SK-N-SH (cell line): ENCODE data around the gene CIDEC. TPM values are rescaled to one million over a fixed set of nuclear protein-coding genes. Genes with fewer than 3 reads are reported as not detected.

Experiments used
- CTCF ChIA-PET: fragments of 300-600, 350-600 bp; formaldehyde crosslinking; extraction: SDS; loops from one replicate; lab custom pipeline; 2021; lab: Yijun Ruan, JAX
- POLR2A ChIA-PET: fragments of 350-600 bp; sonication (Branson Sonifier 250); formaldehyde crosslinking; extraction: SDS; loops from one replicate; lab custom pipeline; 2020; ENCODE audit warnings: antibody characterized with exemption, inconsistent platforms; lab: Yijun Ruan, JAX
- DNase-seq: peaks from one replicate; pipeline ENCODE4 v3.0.0; 2012
- H2AFZ ChIP-seq: fragments of 200-600 bp; sonication (generic); 2 replicates; pipeline ENCODE4 v1.8.1; 2016; ENCODE audit warnings: antibody characterized with exemption, mild to moderate bottlenecking, low read depth
- H3F3A ChIP-seq: fragments of 200-600 bp; sonication (generic); replicated peaks from 2 replicates; pipeline ENCODE3; 2016; ENCODE audit warnings: antibody characterized with exemption, mild to moderate bottlenecking; ENCODE audit not compliant: insufficient read depth
- H3K27ac ChIP-seq, 2 experiments: fragments of 200-500 bp in 1 of 2; fragments of 200-600 bp in 1 of 2; sonication (Bioruptor generic) in 1 of 2; sonication (generic), shearing (Covaris generic) in 1 of 2; 2 replicates each; pipeline versions ENCODE4 v1.5.1 to v1.6.1; 2014 to 2016; ENCODE audit warnings: low read depth in 2 of 2, inconsistent platforms in 1 of 2, low read length in 1 of 2, mild to moderate bottlenecking in 1 of 2, mixed read lengths in 1 of 2
- H3K27me3 ChIP-seq: fragments of 200-600 bp; sonication (generic), shearing (Covaris generic); 2 replicates; pipeline ENCODE4 v1.6.1; 2016; ENCODE audit warnings: mixed run types; ENCODE audit not compliant: insufficient read depth
- H3K36me3 ChIP-seq, 2 experiments: fragments of 200-500 bp in 1 of 2; fragments of 200-600 bp in 1 of 2; sonication (Bioruptor generic) in 1 of 2; sonication (generic) in 1 of 2; replicated peaks in 1 of 2; 2 replicates each; pipeline versions ENCODE3 to v1.5.1; 2014 to 2016; ENCODE audit warnings: low read length in 1 of 2, mild to moderate bottlenecking in 1 of 2; ENCODE audit not compliant: insufficient read depth in 2 of 2, control insufficient read depth in 1 of 2
- H3K4me1 ChIP-seq, 2 experiments: fragments of 200-500 bp in 1 of 2; fragments of 200-600 bp in 1 of 2; sonication (Bioruptor generic) in 1 of 2; sonication (generic), shearing (Covaris generic) in 1 of 2; 2 replicates each; pipeline versions ENCODE4 v1.5.1 to v1.6.1; 2014 to 2016; ENCODE audit warnings: low read depth in 1 of 2, low read length in 1 of 2, mixed run types in 1 of 2; ENCODE audit not compliant: insufficient read depth in 2 of 2, control insufficient read depth in 1 of 2
- H3K4me2 ChIP-seq: fragments of 200-600 bp; sonication (generic), shearing (Covaris generic); 2 replicates; pipeline ENCODE4 v1.6.1; 2017; ENCODE audit warnings: mixed run types
- H3K4me3 ChIP-seq, 2 experiments: fragments of 200-500 bp in 1 of 2; fragments of 200-600 bp in 1 of 2; sonication (Bioruptor generic) in 1 of 2; sonication (generic), shearing (Covaris generic) in 1 of 2; 2 replicates each; pipeline versions ENCODE4 v1.5.1 to v1.8.1; 2014 to 2016; ENCODE audit warnings: low read depth in 2 of 2, inconsistent platforms in 1 of 2, low read length in 1 of 2, mild to moderate bottlenecking in 1 of 2, mixed read lengths in 1 of 2, moderate library complexity in 1 of 2
- H3K79me2 ChIP-seq: fragments of 200-600 bp; sonication (generic); 2 replicates; pipeline ENCODE4 v1.8.1; 2017; ENCODE audit warnings: mild to moderate bottlenecking; ENCODE audit not compliant: insufficient read depth
- H3K9ac ChIP-seq: fragments of 200-600 bp; sonication (generic); 2 replicates; pipeline ENCODE4 v1.6.1; 2017; ENCODE audit warnings: mixed run types
- H3K9me2 ChIP-seq: fragments of 200-600 bp; sonication (generic); 2 replicates; pipeline ENCODE4 v1.6.1; 2017; ENCODE audit warnings: mixed run types
- H3K9me3 ChIP-seq: fragments of 200-600 bp; sonication (generic); 2 replicates; pipeline ENCODE4 v1.6.1; 2017; ENCODE audit warnings: mixed run types, mild to moderate bottlenecking, moderate library complexity
- H4K20me1 ChIP-seq: fragments of 200-600 bp; sonication (generic); 2 replicates; pipeline ENCODE4 v1.6.1; 2017; ENCODE audit warnings: mild to moderate bottlenecking, mixed run types; ENCODE audit not compliant: insufficient read depth
- EP300 ChIP-seq, 2 experiments: IDR thresholded peaks; 2 replicates each; pipeline versions ENCODE4 v1.4.0 to v1.6.1; 2012; ENCODE audit warnings: borderline replicate concordance in 1 of 2, low read depth in 1 of 2, low read length in 1 of 2
- EZH2phosphoT487 ChIP-seq: fragments of 200-600 bp; sonication (generic); IDR thresholded peaks from 2 replicates; pipeline ENCODE4 v1.6.1; 2017; ENCODE audit warnings: low read depth, mixed run types, mild to moderate bottlenecking, antibody characterized with exemption, moderate library complexity, borderline replicate concordance
- FOXM1 ChIP-seq: IDR thresholded peaks from 2 replicates; pipeline ENCODE4 v1.4.0; 2012; ENCODE audit warnings: low read depth, mild to moderate bottlenecking
- GATA2 ChIP-seq: sonication (generic); formaldehyde crosslinking; IDR thresholded peaks from 2 replicates; pipeline ENCODE4 v1.5.0; 2020; ENCODE audit warnings: mild to moderate bottlenecking, missing genetic modification reagents
- MAX ChIP-seq: IDR thresholded peaks from 2 replicates; pipeline ENCODE4 v1.4.0; 2012; ENCODE audit warnings: low read depth
- MXI1 ChIP-seq: IDR thresholded peaks from 2 replicates; pipeline ENCODE4 v1.6.1; 2012; ENCODE audit warnings: mild to moderate bottlenecking, low read depth, low read length, improper control_type of control experiment
- NFIC ChIP-seq: IDR thresholded peaks from 2 replicates; pipeline ENCODE4 v1.4.0; 2012; ENCODE audit warnings: borderline replicate concordance
- NRF1 ChIP-seq: IDR thresholded peaks from 2 replicates; pipeline ENCODE4 v1.6.1; 2012; ENCODE audit warnings: low read depth, mild to moderate bottlenecking, low read length
- PBX3 ChIP-seq: IDR thresholded peaks from 2 replicates; pipeline ENCODE4; 2012
- POLR2AphosphoS5 ChIP-seq: IDR thresholded peaks from 2 replicates; pipeline ENCODE4 v1.6.1; 2012; ENCODE audit warnings: low read depth, low read length
- RAD21 ChIP-seq: IDR thresholded peaks from 2 replicates; pipeline ENCODE4 v1.6.1; 2012; ENCODE audit warnings: mild to moderate bottlenecking, low read length
- RCOR1 ChIP-seq: fragments of 150-350 bp; IDR thresholded peaks from 2 replicates; pipeline ENCODE4 v1.6.1; 2017; ENCODE audit warnings: antibody characterized with exemption, low read length
- RFX5 ChIP-seq: IDR thresholded peaks from 2 replicates; pipeline ENCODE4 v1.6.1; 2012; ENCODE audit warnings: mild to moderate bottlenecking, improper control_type of control experiment, low read length
- SIN3A ChIP-seq: IDR thresholded peaks from 2 replicates; pipeline ENCODE4 v1.6.1; 2012; ENCODE audit warnings: low read depth, mild to moderate bottlenecking, low read length, moderate library complexity, borderline replicate concordance
- TAF1 ChIP-seq: IDR thresholded peaks from 2 replicates; pipeline ENCODE4 v1.6.1; 2012; ENCODE audit warnings: low read depth, mild to moderate bottlenecking, low read length, moderate library complexity, borderline replicate concordance
- YY1 ChIP-seq: IDR thresholded peaks from 2 replicates; pipeline ENCODE4 v1.4.0; 2012; ENCODE audit warnings: low read depth, mild to moderate bottlenecking
- ZBTB33 ChIP-seq: IDR thresholded peaks from 2 replicates; pipeline ENCODE4 v1.4.0; 2012; ENCODE audit warnings: low read depth, borderline replicate concordance
- WGBS: methylation state at CpG from one replicate; pipeline ENCODE4 v1.1.6; 2017; ENCODE audit warnings: low lambda C conversion rate; 5-methylcytosine and 5-hydroxymethylcytosine counted together
- polyA plus RNA-seq, 3 experiments: library from polyadenylated mRNA; depleted of rRNA; stranded (reverse); fragments of >200 nt; gene quantifications; 2 replicates each; pipeline ENCODE4 v1.2.3, GENCODE V29; 2012

The CIDEC gene
- polyA plus RNA-seq, 1 of the 3 experiments (the other 2 are of a cell fraction): not detected

- TF ChIP-seq NFIC (no peak), SIN3A (no peak), EZH2phosphoT487 (no peak), TAF1 (no peak), PBX3 (no peak), MAX (no peak), POLR2AphosphoS5 (no peak), RFX5 (no peak), NRF1 (no peak), RAD21 (no peak), RCOR1 (no peak)
Measured at GRCh38 chr3:9869955-9870354, 10.1 kb downstream of the CIDEC start (continued).

GRCh38 chr3:9867106-9867505, 12.9 kb downstream of the CIDEC start:
- no peak overlapping the region for H2AFZ ChIP-seq
- POLR2A ChIA-PET: no interaction called here
- peaks cover 7 to 13% of the 10 kb centered on the region in 2 experiments; a peak in 3 of 4 replicates for H3K4me1 ChIP-seq
- no peaks in the 10 kb centered on the region for H3K36me3 ChIP-seq
- TF ChIP-seq ZBTB33: no peak
- TF ChIP-seq MAX: no peak
- TF ChIP-seq NFIC: no peak
- TF ChIP-seq SIN3A: no peak
- TF ChIP-seq YY1: no peak
- no peak for TF ChIP-seq FOXM1
- TF ChIP-seq EZH2phosphoT487: no peak
- TF ChIP-seq GATA2 (CRISPR knock-in tag): no peak
- TF ChIP-seq MXI1: no peak
- TF ChIP-seq EP300 (IDR thresholded peaks at IDR 0.05; ENCODE audit: borderline replicate concordance in 1 of 2, low read depth in 1 of 2, low read length in 1 of 2): no peak
- TF ChIP-seq PBX3: no peak
- no peak for TF ChIP-seq TAF1
- no peak for DNase-seq
- CTCF ChIA-PET: no interaction called here
- peaks cover 11% of the 10 kb centered on the region for H3F3A ChIP-seq
- no peak overlapping the region for H3K4me3 ChIP-seq
- H3K79me2 ChIP-seq: no peaks in the 10 kb centered on the region
- WGBS: 93% methylated on average over 11 of the region's 12 CpGs
- no peak overlapping the region for H3K9ac ChIP-seq
- no peak overlapping the region for H3K27ac ChIP-seq
- H4K20me1 ChIP-seq: no peaks in the 10 kb centered on the region
- H3K9me3 ChIP-seq: no peaks in the 10 kb centered on the region
- no peaks in the 10 kb centered on the region for H3K27me3 ChIP-seq
- no peaks in the 10 kb centered on the region for H3K9me2 ChIP-seq
- no peak overlapping the region for H3K4me2 ChIP-seq
